ENCODE measurements around the gene KDM4C.

The KDM4C gene

DNA sequence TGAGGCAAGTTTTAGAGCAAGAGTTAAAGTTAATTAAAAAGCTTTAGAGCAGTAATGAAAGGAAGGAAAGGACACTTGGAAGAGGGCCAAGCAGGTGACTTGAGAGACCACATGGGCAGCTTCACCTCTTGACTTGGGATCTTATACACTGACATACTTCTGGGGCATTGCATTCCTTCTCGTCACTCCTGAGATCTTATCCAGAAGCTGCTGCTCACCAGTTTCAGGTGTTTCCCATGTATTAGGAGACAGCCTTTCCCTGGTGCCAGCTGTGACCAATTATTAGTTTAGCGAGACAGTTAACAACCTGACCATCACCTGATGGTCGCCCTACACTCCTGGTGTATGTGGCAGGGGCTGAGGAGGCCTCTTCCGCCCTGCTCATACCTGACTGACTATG lies 382.1 kb downstream of the KDM4C start:
- DNase-seq (ENCODE audit: low read depth in 2 of 2): no peak

DNA sequence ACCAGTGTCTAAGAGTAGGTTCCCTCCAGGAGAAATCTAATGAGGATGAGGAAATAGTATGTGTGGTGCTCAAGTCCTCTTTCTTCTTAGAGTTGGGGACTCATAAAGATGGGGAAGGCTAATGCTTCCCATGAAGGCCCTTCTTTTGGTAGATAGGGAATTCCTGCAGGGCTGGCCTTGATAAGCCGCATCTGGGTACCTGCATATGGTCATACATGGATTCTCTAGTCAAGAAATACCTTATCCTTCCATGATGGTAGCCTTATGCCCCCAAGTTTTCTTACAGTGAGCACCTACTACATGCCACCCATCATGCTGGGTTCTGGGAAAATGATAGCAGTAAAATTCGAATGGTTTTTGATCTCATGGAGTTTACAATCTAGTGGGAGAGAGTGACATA lies 382.6 kb downstream of the KDM4C start:
- no peak for DNase-seq (ENCODE audit: low read depth in 2 of 2)

DNA sequence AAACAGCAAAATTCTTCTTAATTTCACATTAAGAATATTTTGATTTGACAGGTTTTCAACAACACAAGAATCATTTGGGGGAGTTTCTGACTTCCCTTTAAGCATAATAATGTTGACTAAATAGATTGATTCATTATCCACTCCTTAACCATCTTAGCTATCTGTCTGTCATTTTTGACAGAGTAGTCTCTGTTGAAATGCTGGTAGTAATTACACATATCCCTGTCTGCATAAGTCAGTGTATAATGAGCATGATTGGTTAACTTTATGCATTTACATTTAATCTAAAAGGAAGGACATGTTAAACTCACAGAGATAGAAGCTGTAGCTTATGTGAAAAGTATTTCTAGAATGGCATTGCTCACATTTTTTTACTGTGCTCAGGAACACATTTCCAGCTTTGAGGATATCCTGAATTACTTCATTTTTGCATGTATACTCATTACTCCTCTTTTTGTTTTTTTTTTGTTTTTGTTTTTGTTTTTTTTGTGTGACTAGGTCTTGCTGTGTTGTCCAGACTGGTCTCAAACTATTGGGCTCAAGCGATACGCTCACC lies 385.9 kb downstream of the KDM4C start:
- DNase-seq (ENCODE audit: low read depth in 2 of 2): no peak

DNA sequence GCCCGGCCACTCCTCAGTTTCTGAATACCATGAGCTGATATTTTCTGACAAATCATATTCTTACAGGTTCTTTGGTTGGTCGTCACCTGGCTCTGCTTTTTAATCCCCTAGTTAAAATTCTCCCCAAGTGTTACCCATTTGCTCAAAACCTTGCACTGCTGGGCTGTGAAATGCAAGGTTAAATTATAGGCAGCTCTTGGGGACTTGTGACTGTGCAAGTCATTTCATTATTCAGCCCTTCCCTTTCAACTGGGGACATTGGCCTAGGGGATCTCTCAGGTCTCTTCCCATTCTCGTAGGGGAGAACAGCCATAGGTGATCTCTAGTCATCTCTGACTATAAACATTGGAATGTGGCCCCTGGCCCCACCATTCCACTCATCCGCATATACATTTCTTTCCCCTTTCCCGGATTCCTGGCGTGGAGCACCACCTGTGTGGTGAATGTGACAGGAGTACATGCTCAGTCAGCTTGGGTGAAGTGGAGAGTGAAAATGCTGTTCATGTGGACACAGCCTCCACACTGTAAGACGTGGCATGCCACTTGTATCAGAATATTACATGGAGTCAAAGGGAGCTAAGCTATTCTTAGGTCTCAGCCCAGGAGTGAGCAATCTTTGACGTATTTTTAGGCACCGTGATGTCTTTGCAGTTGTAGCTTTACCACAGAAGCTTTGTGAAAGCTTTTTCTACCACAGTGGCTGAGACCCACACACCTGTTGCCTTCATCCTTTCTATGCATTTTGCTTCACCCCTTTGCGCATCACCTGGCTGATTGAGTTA lies 386.7 kb downstream of the KDM4C start:
- no peak for DNase-seq (ENCODE audit: low read depth in 2 of 2)

DNA sequence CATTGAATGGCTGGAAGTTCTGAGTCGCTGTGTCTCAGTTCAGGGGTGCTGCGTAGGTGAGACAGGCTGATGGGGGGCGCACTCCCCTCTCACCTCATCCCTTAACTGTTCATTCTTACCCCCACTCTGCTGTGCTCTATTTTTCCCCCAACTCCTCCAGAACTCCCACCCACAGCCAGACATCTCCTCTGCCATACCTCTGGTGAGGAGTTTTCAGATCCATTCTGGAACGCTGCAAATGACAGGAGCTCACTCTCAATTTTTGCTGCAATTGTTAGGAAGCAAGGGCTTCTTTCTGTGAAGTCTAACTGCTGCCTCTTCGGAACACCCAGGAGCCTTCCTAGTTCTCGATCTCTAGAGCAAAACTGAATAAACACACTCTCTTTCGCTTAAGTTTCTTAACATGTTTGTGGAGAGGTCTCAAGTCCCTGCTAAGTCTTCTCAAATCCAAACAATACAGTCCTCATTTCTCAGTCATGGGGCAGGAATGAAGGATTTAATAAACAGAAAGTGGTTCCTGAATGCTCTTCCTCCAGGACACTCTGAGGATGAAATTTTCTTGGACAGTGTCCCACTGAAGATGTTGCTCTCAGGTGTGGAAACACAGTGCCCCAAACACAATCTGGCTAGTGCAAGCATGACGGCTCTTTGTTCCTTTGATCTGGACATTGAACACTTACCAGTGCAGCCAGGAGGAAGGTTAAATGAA lies 387.7 kb downstream of the KDM4C start:
- no peak for DNase-seq (ENCODE audit: low read depth in 2 of 2)

DNA sequence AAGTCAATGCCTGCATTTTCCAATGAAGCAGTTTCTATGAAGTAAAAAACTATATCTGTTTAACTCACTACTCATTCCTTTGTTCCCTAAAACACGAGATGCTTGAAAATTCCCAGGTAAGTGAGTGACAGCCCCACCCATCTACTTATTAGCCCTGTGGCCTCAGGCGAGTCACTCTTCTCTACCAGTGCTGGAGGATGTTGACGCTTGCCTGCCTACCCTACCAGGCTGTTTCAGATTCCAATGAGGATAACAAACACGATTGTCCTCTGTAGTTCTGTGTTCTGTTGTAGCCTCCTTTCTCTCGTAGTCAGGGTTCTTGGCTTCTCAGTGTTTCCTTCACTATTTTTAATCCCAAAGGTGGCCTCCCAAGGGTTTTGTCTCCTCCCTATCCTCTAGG lies 388.8 kb downstream of the KDM4C start:
- DNase-seq (ENCODE audit: low read depth in 2 of 2): no peak

DNA sequence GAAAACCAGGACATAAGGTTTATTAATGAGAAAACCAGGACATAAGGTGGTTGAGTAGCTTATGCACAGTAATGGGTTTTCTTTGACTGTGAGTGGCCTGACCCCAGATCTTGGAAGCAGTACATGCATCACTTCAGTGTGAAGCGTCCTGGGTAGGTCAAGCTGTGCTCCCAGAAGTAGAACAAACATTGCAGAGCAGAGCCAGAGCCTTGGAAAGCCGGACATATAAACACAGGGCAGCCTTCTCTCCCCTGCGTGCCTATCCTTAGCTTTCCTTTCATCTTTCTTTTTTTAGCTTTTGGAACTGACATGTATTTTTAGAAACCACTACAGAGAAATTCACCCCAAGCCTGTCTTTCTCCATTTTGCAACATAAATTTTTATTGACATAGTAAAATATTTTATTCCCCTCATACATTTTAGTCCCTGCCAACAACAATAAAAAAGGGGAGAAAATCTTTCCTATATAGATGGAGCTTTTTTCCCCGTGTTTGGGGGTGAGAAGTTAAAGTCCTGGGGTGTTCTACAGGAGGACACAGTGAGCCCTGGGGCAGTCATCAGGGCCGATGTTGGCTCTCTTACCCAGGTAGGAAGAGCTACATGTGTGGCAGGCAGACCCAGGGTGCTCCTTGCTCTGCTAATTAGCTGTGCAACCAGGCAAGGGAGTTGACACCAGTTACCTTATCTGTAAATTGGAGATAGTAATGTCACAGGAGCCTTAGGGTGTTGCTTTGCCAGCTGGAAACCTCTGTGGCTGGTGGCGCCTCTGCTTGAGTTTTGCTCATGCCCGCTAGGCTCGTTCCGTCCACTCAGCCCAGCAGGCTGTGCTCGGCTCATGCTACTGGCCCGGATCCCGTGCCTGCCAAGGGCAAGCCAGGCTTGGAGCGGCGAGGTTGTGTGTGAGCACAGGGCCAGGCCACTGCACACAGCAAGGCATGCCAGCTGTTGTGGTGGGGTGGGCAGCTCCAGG lies 389.6 kb downstream of the KDM4C start:
- DNase-seq (ENCODE audit: low read depth in 2 of 2): no peak

DNA sequence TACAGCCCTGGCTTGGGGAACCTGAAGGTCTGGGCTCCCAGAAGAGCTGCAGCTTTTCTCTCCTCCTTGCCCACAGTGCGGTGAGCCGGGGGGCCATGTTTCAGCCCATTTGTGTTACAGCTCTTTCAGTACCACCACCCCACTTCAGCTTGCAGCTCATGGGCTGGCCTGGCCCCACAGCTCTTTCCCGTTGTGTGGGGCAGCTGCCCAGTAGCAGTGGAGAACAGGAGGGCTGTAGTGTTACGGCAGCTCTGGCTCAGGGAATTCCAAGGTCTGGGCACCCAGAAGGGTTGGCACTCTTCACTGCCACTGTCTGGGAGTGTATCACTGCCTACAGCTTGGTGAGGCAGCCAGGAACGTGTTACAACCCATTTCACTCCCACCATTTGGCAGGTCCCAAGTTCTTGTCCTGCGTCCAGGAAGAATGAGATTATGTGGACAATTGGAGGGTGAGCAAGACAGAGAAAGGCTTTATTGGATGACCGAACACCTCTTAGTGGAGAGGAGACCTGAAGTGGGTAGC lies 390.5 kb downstream of the KDM4C start:
- no peak for DNase-seq (ENCODE audit: low read depth in 2 of 2)

DNA sequence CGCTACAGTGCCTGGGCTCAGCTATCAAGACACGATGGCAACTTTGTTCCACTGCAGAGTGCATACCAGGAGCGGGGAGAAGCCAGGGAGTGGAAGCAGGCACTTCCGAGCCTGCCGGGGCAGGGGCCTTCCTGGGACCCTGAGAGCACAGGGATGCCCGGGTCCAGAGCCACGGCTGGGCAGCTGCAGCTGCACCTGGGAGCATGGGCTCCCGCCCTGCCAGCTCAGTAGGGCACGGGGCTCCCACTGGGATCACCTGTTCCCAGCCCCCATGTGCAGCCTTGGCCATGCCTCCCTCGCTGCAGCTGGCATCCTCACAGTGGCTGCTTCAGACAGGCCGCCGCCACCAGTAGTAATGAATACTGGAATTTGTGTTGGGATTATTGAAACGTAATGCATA lies 391.5 kb downstream of the KDM4C start:
- DNase-seq (ENCODE audit: low read depth in 2 of 2): no peak

DNA sequence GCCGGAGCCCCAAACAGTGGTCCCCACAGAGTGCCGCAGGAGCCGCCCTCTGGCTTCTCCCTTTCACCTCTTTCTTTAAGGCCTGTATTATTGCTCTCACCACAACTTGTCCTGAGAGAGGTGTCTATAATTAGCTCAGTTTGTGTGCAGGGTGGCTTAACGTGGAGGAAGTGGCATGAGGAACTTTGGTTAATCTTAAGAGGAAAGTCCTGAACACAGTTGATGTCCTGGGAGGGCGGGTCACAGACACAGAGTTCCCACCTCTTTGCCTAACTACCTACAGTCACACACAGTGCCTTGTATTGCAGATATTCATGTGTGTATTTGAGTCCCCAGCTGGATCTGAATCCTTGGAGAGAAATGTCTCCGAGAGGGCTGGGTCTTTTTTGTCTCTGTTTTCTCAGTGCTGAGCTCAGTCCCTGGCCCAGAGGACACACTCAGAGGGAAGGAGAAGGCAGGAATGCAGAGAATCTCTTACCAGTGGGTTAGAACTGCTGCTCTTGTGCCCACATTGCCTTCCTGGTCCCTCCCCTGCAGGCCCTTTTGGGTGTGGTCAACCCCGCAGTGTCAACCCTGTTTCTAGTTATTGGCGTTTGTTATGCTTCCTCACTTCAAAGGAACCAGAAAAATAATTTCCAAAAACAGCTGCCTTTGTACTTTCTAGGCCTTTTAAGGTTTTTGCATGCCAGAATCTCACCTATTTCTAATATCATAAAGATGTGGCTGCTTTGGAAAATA lies 392.5 kb downstream of the KDM4C start:
- no peak for DNase-seq (ENCODE audit: low read depth in 2 of 2)

DNA sequence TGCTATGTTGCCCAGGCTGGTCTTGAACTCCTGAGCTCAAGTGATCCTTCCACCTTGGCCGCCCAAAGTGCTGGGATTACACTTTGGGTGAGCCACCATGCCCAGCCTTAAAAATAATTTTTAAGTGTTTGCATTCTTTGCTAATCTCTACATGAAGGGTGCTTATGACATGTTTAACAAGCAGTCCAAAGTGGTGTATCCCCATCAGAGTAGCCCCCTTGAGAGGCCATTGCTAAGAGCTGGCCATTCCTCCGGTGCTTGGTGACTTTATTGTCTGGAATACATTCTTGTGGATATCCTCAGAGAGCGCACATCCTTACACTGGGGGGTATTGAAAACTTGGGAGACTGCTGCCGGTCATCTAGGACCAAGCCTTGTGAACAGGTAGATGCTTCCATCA lies 395.4 kb downstream of the KDM4C start:
- DNase-seq (ENCODE audit: low read depth in 2 of 2): no peak

DNA sequence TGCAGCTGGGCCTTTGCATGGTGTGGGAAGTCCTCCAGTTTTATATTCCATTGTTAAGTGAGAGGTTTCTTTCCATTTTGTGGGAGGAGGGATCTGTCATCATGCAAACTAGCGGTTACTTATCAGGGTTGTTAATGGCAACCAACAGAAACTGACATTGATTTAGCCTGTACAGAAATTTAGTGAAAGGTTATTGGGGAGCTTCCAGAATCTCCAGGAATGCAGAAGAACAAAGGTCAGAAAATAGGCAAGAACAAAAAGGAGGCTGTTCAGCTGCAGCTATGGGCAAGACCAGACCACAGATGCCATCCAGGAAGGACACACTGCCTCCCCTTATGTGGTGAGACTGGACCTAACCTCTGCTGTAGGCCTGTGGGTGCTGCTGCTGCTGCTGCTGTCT lies 395.8 kb downstream of the KDM4C start:
- DNase-seq (ENCODE audit: low read depth in 2 of 2): no peak

DNA sequence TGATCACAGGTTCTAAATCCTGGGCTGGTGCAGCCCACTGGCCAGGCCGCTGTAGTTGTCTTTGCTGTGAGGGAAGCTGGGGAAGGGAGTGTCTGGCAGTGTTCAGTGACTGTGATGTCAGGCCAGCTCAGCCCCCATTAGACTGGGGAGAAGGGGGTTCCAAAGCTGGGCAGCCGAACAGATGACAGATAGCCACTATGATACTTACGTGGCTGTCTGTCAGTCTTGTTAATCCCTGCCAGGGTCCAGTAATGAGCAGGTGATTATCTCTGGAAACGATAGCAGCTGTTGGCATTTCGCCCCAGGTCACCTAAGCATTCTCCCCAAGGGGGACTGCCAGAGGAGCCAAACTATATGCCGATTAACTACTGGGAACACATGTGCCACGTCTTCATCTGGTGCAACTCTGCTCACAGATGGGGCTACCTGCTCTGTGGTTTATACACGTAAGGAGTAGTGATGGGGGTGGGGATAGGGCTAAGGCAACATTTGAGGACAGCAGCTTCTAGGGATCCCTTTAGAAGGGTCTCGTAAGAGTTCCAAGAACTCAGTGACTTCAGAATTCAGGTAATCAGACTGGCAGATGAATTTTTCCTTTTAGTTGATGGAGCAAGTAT lies 396.3 kb downstream of the KDM4C start:
- no peak for DNase-seq (ENCODE audit: low read depth in 2 of 2)

DNA sequence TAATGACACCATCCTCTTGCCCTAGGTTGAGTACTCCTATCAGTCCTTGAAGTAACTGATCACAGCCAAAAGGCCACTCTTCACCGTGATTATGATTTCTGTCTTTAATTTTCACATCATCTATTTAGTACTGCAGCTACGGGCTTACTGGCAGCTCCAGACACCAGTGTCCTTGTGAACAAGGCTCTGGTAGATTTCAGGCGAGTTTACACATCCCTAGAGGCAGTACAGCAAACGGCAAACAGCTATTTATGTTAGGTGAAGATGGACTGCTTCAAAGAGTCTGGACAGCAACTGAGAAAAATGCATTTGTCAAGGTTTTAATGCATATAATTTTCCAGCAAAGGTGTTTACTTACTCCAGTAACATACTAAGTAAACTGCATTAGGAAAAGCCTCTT lies 396.9 kb downstream of the KDM4C start:
- no peak for DNase-seq (ENCODE audit: low read depth in 2 of 2)

DNA sequence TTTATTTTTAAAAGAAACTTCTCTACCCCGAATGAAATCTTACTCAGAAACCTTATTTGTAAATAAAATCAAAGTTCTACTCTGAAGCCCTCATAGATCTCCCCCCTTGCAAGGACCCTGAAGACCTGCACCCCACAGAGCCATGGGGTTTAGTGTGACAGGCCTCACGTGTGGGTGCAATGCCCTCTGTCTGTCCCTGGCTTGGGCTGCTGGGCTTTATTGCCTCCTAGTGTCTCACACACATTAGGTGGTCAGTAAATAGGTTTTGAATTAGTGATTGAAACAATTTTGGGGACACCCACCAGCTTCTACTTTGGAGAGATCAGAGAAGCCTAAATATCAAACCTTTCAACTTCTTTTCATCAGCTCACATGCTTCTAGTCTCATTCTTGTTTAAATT lies 403.7 kb downstream of the KDM4C start:
- no peak for DNase-seq (ENCODE audit: low read depth in 2 of 2)

DNA sequence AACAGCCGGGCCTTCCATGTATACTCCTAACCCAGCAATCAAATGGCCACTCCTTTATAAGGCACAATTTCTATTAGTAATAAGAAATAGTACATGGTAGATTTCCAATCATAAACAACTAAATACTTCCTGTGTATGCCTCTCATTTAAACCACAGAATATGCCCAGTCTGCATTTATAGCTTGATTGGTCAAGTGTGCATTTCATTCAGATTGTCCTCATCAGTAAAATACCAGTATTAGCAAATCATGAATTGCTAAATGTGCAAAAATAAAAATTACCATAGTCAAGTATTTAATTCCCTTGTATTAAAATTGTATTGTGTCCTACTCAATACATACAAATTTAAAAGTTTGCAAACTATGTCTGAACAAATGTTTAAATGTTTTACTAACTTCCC lies 406.2 kb downstream of the KDM4C start:
- no peak for DNase-seq (ENCODE audit: low read depth in 2 of 2)

DNA sequence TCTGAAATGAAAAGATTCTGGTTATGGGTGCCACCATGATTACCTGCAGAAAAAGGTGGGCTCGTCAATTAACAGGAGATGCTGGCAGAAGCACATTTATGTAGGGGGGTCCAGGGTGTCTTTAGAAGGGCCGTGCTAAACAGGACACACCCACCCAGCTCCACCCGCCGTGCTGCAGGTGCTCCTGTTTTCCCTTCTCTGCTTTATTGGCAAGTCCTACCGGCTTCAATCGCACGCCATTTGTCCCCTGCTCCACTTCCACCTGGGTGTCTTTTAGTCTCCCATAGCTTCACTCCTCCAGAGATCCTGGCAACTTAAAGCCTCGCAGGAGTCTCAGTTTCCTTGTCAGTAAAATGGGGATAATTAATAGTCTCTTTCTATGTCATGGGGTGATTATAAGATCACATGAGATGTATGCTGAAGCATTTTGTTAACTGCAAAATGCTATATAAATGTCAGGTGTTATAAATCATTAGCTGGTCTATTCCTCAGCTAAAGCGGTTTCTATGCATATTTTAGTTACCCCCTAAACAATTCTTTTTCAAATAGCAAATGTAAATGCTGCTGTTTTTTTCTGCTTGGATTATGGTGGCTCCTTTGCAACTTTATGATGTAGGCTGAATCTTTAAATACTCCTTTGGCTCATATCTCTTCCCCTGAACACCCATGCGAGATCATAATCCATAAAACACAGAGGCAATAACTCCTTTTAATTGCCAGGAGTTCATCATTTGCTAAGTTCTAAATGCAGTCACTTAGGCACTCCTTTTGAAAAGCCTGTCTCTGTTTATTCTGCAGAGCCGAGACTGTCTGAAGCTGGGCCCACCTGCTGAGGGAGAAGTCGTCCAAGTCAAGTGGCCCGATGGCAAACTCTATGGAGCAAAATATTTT lies 406.9 kb downstream of the KDM4C start:
- no peak for DNase-seq (ENCODE audit: low read depth in 2 of 2)

DNA sequence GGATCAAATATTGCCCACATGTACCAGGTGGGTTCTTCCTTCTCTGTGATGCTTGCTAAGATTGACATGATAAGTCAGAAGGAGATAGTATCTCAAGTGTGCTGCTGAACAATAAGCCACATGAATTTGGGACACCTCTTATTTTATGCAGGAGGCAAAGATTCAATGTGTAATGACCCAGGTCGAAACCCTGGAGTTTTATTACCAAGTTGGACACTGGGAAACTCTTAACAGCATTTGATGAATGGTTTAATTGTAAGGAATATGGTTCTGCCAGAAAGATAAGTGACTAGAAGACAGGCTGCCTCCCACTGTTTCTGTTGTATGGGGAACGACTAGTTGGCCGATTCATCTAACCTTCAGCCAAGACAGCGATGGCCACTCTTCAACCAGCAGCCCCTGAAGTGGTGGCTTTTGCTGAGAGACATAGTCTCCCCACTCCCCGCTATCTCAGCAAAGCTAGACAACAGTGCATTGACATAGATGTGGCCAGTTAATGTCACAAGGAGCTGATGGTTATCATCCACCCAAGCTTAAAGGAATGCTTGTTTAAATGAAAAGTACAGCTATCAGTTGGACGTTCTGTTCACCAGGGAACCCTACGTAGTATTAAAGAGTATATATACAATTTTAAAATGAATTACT lies 407.7 kb downstream of the KDM4C start:
- DNase-seq (ENCODE audit: low read depth in 2 of 2): no peak

DNA sequence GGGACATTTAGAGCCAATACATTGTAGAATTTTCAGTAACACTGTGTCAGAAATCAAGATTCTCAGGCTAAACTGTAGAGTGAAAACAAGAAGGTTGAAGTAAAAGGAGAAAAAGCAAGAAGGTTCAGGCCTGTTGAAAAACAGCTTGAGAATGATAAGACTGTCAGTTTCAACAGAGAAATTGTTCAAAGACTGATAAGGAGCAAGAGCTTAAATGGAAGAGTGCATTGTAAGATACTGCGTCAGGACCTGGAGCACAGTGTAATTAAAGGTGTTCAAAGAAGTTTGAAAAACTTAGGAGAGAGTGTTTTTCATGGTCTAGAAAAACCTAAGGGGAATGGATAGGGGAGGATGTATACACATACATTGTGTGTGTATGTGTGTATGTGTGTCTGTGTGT lies 408.3 kb downstream of the KDM4C start:
- DNase-seq (ENCODE audit: low read depth in 2 of 2): no peak
